Trophoblast cell (in vitro differentiated cells and primary cell): ENCODE measurements around the gene SERPINA12.

Experiments used
- DNase-seq, 2 donors: peaks; one replicate each; pipeline ENCODE4 v3.0.0-alpha.2; 2016
- H2AFZ ChIP-seq: 2 replicates; pipeline ENCODE4 v1.6.1; 2013; ENCODE audit warnings: low read length, moderate library complexity, mild to moderate bottlenecking; ENCODE audit not compliant: insufficient read depth, poor library complexity
- H2AK5ac ChIP-seq: 2 replicates; pipeline ENCODE4 v1.6.1; 2013; ENCODE audit warnings: mild to moderate bottlenecking, low read length
- H2BK120ac ChIP-seq: 2 replicates; pipeline ENCODE4 v1.6.1; 2013; ENCODE audit warnings: low read length, mild to moderate bottlenecking, moderate library complexity; ENCODE audit not compliant: insufficient read depth, poor library complexity
- H2BK12ac ChIP-seq: 2 replicates; pipeline ENCODE4 v1.6.1; 2013; ENCODE audit warnings: mild to moderate bottlenecking, low read length, moderate library complexity
- H2BK5ac ChIP-seq: 2 replicates; pipeline ENCODE4 v1.6.1; 2013; ENCODE audit warnings: low read length, low read depth, moderate library complexity, mild to moderate bottlenecking; ENCODE audit not compliant: poor library complexity
- H3K14ac ChIP-seq: 2 replicates; pipeline ENCODE4 v1.6.1; 2013; ENCODE audit warnings: mild to moderate bottlenecking, low read length
- H3K18ac ChIP-seq: 2 replicates; pipeline ENCODE4 v1.6.1; 2013; ENCODE audit warnings: mild to moderate bottlenecking, low read length
- H3K23ac ChIP-seq: 2 replicates; pipeline ENCODE4 v1.6.1; 2013; ENCODE audit warnings: low read length
- H3K27ac ChIP-seq: 2 replicates; pipeline ENCODE4 v1.5.1; 2013; ENCODE audit warnings: low read depth, mild to moderate bottlenecking, inconsistent platforms, low read length, moderate library complexity
- H3K27me3 ChIP-seq: 2 replicates; pipeline ENCODE4 v1.6.1; 2013; ENCODE audit warnings: inconsistent platforms, mild to moderate bottlenecking, low read length, moderate library complexity; ENCODE audit not compliant: insufficient read depth
- H3K36me3 ChIP-seq, 2 experiments: 1 replicate in 1 of 2; 2 replicates in 1 of 2; pipeline ENCODE4 v1.6.1; 2013; ENCODE audit warnings: low read length in 2 of 2, mild to moderate bottlenecking in 2 of 2, moderate library complexity in 1 of 2; ENCODE audit not compliant: insufficient read depth in 2 of 2, control insufficient read depth in 1 of 2
- H3K4ac ChIP-seq: 2 replicates; pipeline ENCODE4 v1.6.1; 2013; ENCODE audit warnings: low read depth, mild to moderate bottlenecking, low read length, moderate library complexity
- H3K4me1 ChIP-seq, 2 experiments: 1 replicate in 1 of 2; 2 replicates in 1 of 2; pipeline ENCODE4 v1.6.1; 2013; ENCODE audit warnings: low read length in 2 of 2, mild to moderate bottlenecking in 2 of 2, moderate library complexity in 1 of 2; ENCODE audit not compliant: insufficient read depth in 2 of 2, control insufficient read depth in 1 of 2
- H3K4me2 ChIP-seq: 2 replicates; pipeline ENCODE4 v1.6.1; 2013; ENCODE audit warnings: inconsistent platforms, mild to moderate bottlenecking, low read length, moderate library complexity
- H3K4me3 ChIP-seq: 2 replicates; pipeline ENCODE4 v1.5.1; 2013; ENCODE audit warnings: mild to moderate bottlenecking, low read depth, low read length, inconsistent platforms
- H3K79me1 ChIP-seq: one replicate; pipeline ENCODE4 v1.6.1; 2013; ENCODE audit warnings: low read length
- H3K79me2 ChIP-seq: 2 replicates; pipeline ENCODE4 v1.6.1; 2013; ENCODE audit warnings: low read length, mild to moderate bottlenecking; ENCODE audit not compliant: control insufficient read depth, insufficient read depth, poor library complexity
- H3K9ac ChIP-seq: 2 replicates; pipeline ENCODE4 v1.6.1; 2013; ENCODE audit warnings: mild to moderate bottlenecking, low read length
- H3K9me3 ChIP-seq: 2 replicates; pipeline ENCODE4 v1.6.1; 2013; ENCODE audit warnings: low read depth, mild to moderate bottlenecking, control low read depth, inconsistent platforms, low read length; ENCODE audit not compliant: insufficient read depth
- H4K12ac ChIP-seq: 2 replicates; pipeline ENCODE4 v1.6.1; 2013; ENCODE audit warnings: low read depth, mild to moderate bottlenecking, low read length, moderate library complexity
- H4K8ac ChIP-seq: 2 replicates; pipeline ENCODE4 v1.6.1; 2013; ENCODE audit warnings: low read depth, mild to moderate bottlenecking, low read length, moderate library complexity
- H4K91ac ChIP-seq: one replicate; pipeline ENCODE4 v1.6.1; 2013; ENCODE audit warnings: low read depth, mild to moderate bottlenecking, low read length, moderate library complexity
- WGBS: extraction: QIAGEN DNeasy Blood & Tissue Kit; methylation state at CpG from one replicate; pipeline ENCODE4 v1.1.7; 2013; ENCODE audit warnings: missing lambda C conversion rate; ENCODE audit not compliant: insufficient read length, insufficient coverage; ENCODE audit errors: extremely low coverage; 5-methylcytosine and 5-hydroxymethylcytosine counted together

SERPINA12 gene

GRCh38 chr14:94464290-94464689, 45.0 kb downstream of the SERPINA12 start:
- H3K14ac ChIP-seq, result no peak overlapping the region
- H3K79me1 ChIP-seq, result no peaks in the 10 kb centered on the region
- WGBS, result no CpG with 5 or more reads among the region's 5 CpGs

GRCh38 chr14:94462763-94463572, 46.3 kb downstream of the SERPINA12 start:
- no peak for DNase-seq
- Histone ChIP-seq H3K36me3 (no peaks in the 10 kb centered on the region), H3K9me3 (peaks cover 19% of the 10 kb centered on the region), H2AFZ (no peak overlapping the region), H3K79me1 (no peaks in the 10 kb centered on the region), H3K14ac (no peak overlapping the region), H4K8ac (no peak overlapping the region), H3K4me3 (no peak overlapping the region), H3K4me1 (no peaks in the 10 kb centered on the region), H3K18ac (no peak overlapping the region), H3K27me3 (no peaks in the 10 kb centered on the region), H4K12ac (no peak overlapping the region), H4K91ac (no peak overlapping the region), H2BK5ac (no peak overlapping the region), H3K4ac (no peak overlapping the region), H3K27ac (no peak overlapping the region), H2BK120ac (no peak overlapping the region), H2BK12ac (no peak overlapping the region), H3K4me2 (no peak overlapping the region), H3K9ac (no peak overlapping the region), H3K79me2 (no peaks in the 10 kb centered on the region), H3K23ac (no peak overlapping the region), H2AK5ac (no peak overlapping the region)
- WGBS, result no CpG with 5 or more reads among the region's 7 CpGs

More at GRCh38 chr14:94464290-94464689, 45.0 kb downstream of the SERPINA12 start:
- H4K91ac ChIP-seq, result no peak overlapping the region
- H3K9me3 ChIP-seq, result peaks cover 19% of the 10 kb centered on the region
- no peak overlapping the region for H3K18ac ChIP-seq
- H3K36me3 ChIP-seq, result no peaks in the 10 kb centered on the region
- no peak overlapping the region for H3K4me2 ChIP-seq
- no peaks in the 10 kb centered on the region for H3K79me2 ChIP-seq
- H2BK5ac ChIP-seq, result no peak overlapping the region
- H2AK5ac ChIP-seq, result no peak overlapping the region
- no peak for DNase-seq
- H3K4me3 ChIP-seq, result no peak overlapping the region
- no peaks in the 10 kb centered on the region for H3K4me1 ChIP-seq
- H2BK120ac ChIP-seq, result no peak overlapping the region
- H3K27ac ChIP-seq, result no peak overlapping the region
- no peak overlapping the region for H3K23ac ChIP-seq
- H2BK12ac ChIP-seq, result no peak overlapping the region
- no peak overlapping the region for H4K12ac ChIP-seq
- no peak overlapping the region for H4K8ac ChIP-seq
- no peaks in the 10 kb centered on the region for H3K27me3 ChIP-seq
- H3K9ac ChIP-seq, result no peak overlapping the region
- no peak overlapping the region for H3K4ac ChIP-seq
- no peak overlapping the region for H2AFZ ChIP-seq

GRCh38 chr14:94462219-94462551, 47.1 kb downstream of the SERPINA12 start:
- Histone ChIP-seq H3K9me3 (peaks cover 19% of the 10 kb centered on the region), H3K4me2 (no peak overlapping the region), H3K4me1 (no peaks in the 10 kb centered on the region), H2AK5ac (no peak overlapping the region), H4K91ac (no peak overlapping the region), H2BK120ac (no peak overlapping the region), H3K79me1 (no peaks in the 10 kb centered on the region), H3K4me3 (no peak overlapping the region), H2BK12ac (no peak overlapping the region), H3K79me2 (no peaks in the 10 kb centered on the region), H3K36me3 (no peaks in the 10 kb centered on the region), H4K12ac (no peak overlapping the region), H3K18ac (no peak overlapping the region), H3K4ac (no peak overlapping the region), H3K27ac (no peak overlapping the region), H3K14ac (no peak overlapping the region), H2AFZ (no peak overlapping the region), H2BK5ac (no peak overlapping the region), H3K23ac (no peak overlapping the region), H4K8ac (no peak overlapping the region), H3K27me3 (no peaks in the 10 kb centered on the region), H3K9ac (no peak overlapping the region)
- WGBS, result no CpG with 5 or more reads among the region's 6 CpGs
- peak; percentile 15 to 55 for DNase-seq

- no peak overlapping the region for H4K8ac ChIP-seq
- no CpG with 5 or more reads among the region's 19 CpGs for WGBS
Observed at GRCh38 chr14:94461526-94462218, 47.6 kb downstream of the SERPINA12 start.

More at GRCh38 chr14:94461526-94462218, 47.6 kb downstream of the SERPINA12 start:
- Histone ChIP-seq H2BK5ac (no peak overlapping the region), H3K9me3 (peaks cover 19% of the 10 kb centered on the region), H3K27me3 (no peaks in the 10 kb centered on the region), H3K18ac (no peak overlapping the region), H2AFZ (no peak overlapping the region), H3K9ac (no peak overlapping the region), H3K4ac (no peak overlapping the region), H3K23ac (no peak overlapping the region), H2BK120ac (no peak overlapping the region), H3K4me1 (no peaks in the 10 kb centered on the region), H3K4me2 (no peak overlapping the region), H3K36me3 (no peaks in the 10 kb centered on the region), H4K91ac (no peak overlapping the region), H2AK5ac (no peak overlapping the region), H3K79me2 (no peaks in the 10 kb centered on the region), H3K27ac (no peak overlapping the region), H3K79me1 (no peaks in the 10 kb centered on the region), H4K12ac (no peak overlapping the region), H2BK12ac (no peak overlapping the region), H3K4me3 (no peak overlapping the region), H3K14ac (no peak overlapping the region)
- peak; percentile 72 for DNase-seq
